ENCODE results near the gene GLCE.
"Not testable (repeated sequence)": the region's sequence is repeated elsewhere in the genome, so short reads cannot be mapped to it uniquely, and the experiment has no call there.

Gene GLCE

GRCh38 chr15:69163141-69163669, 2.8 kb downstream of the GLCE start:
- Histone ChIP-seq H3K4me2 (ENCODE audit: low read length) (no peak overlapping the region), H3K4me3 (ENCODE audit: low read length) (no peak overlapping the region), H3K36me3 (ENCODE audit: insufficient read depth, low read length) (no peaks in the 10 kb centered on the region), H3K9ac (ENCODE audit: low read depth, low read length) (no peak overlapping the region), H3K9me3 (replicated peaks; ENCODE audit: low read length) (no peaks in the 10 kb centered on the region), H3K27me3 (ENCODE audit: control insufficient read depth, insufficient read depth, low read length) (no peaks in the 10 kb centered on the region), H3K4me1 (ENCODE audit: control insufficient read depth, insufficient read depth, low read length) (peaks cover 9% of the 10 kb centered on the region)

GRCh38 chr15:69164807-69165636, 4.6 kb downstream of the GLCE start:
- H3K9ac ChIP-seq (ENCODE audit: low read depth, low read length): no peak overlapping the region
- no peaks in the 10 kb centered on the region for H3K9me3 ChIP-seq (replicated peaks; ENCODE audit: low read length)
- peaks cover 6% of the 10 kb centered on the region for H3K4me1 ChIP-seq (ENCODE audit: control insufficient read depth, insufficient read depth, low read length)
- no peaks in the 10 kb centered on the region for H3K36me3 ChIP-seq (ENCODE audit: insufficient read depth, low read length)
- no peaks in the 10 kb centered on the region for H3K27me3 ChIP-seq (ENCODE audit: control insufficient read depth, insufficient read depth, low read length)
- no peak overlapping the region for H3K4me2 ChIP-seq (ENCODE audit: low read length)
- H3K4me3 ChIP-seq (ENCODE audit: low read length): no peak overlapping the region

GRCh38 chr15:69165637-69166025, 5.2 kb downstream of the GLCE start:
- Histone ChIP-seq H3K4me2 (ENCODE audit: low read length) (no peak overlapping the region), H3K9me3 (replicated peaks; ENCODE audit: low read length) (no peaks in the 10 kb centered on the region), H3K4me3 (ENCODE audit: low read length) (no peak overlapping the region), H3K36me3 (ENCODE audit: insufficient read depth, low read length) (no peaks in the 10 kb centered on the region), H3K4me1 (ENCODE audit: control insufficient read depth, insufficient read depth, low read length) (peaks cover 6% of the 10 kb centered on the region), H3K27me3 (ENCODE audit: control insufficient read depth, insufficient read depth, low read length) (no peaks in the 10 kb centered on the region), H3K9ac (ENCODE audit: low read depth, low read length) (no peak overlapping the region)

GRCh38 chr15:69167218-69167846, 6.9 kb downstream of the GLCE start:
- Histone ChIP-seq H3K4me2 (ENCODE audit: low read length) (no peak overlapping the region), H3K4me1 (ENCODE audit: control insufficient read depth, insufficient read depth, low read length) (no peaks in the 10 kb centered on the region), H3K27me3 (ENCODE audit: control insufficient read depth, insufficient read depth, low read length) (no peaks in the 10 kb centered on the region), H3K36me3 (ENCODE audit: insufficient read depth, low read length) (no peaks in the 10 kb centered on the region), H3K4me3 (ENCODE audit: low read length) (no peak overlapping the region), H3K9ac (ENCODE audit: low read depth, low read length) (no peak overlapping the region), H3K9me3 (replicated peaks; ENCODE audit: low read length) (no peaks in the 10 kb centered on the region)

- not testable (repeated sequence) for H3K4me2 ChIP-seq (ENCODE audit: low read length); H3K27me3 ChIP-seq (ENCODE audit: control insufficient read depth, insufficient read depth, low read length); H3K4me1 ChIP-seq (ENCODE audit: control insufficient read depth, insufficient read depth, low read length); H3K9ac ChIP-seq (ENCODE audit: low read depth, low read length); H3K36me3 ChIP-seq (ENCODE audit: insufficient read depth, low read length); H3K9me3 ChIP-seq (replicated peaks; ENCODE audit: low read length); H3K4me3 ChIP-seq (ENCODE audit: low read length)
Observed at GRCh38 chr15:69168361-69168760, 7.9 kb downstream of the GLCE start.

GRCh38 chr15:69169540-69169939, 9.1 kb downstream of the GLCE start:
- not testable (repeated sequence) for H3K4me3 ChIP-seq (ENCODE audit: low read length); H3K4me1 ChIP-seq (ENCODE audit: control insufficient read depth, insufficient read depth, low read length); H3K4me2 ChIP-seq (ENCODE audit: low read length)

GRCh38 chr15:69170597-69170996, 10.2 kb downstream of the GLCE start:
- no peaks in the 10 kb centered on the region for H3K36me3 ChIP-seq (ENCODE audit: insufficient read depth, low read length)
- no peaks in the 10 kb centered on the region for H3K4me1 ChIP-seq (ENCODE audit: control insufficient read depth, insufficient read depth, low read length)
- no peaks in the 10 kb centered on the region for H3K9me3 ChIP-seq (replicated peaks; ENCODE audit: low read length)
- no peak overlapping the region for H3K9ac ChIP-seq (ENCODE audit: low read depth, low read length)
- no peak overlapping the region for H3K4me3 ChIP-seq (ENCODE audit: low read length)
- H3K4me2 ChIP-seq (ENCODE audit: low read length): no peak overlapping the region
- H3K27me3 ChIP-seq (ENCODE audit: control insufficient read depth, insufficient read depth, low read length): no peaks in the 10 kb centered on the region

More at GRCh38 chr15:69169540-69169939, 9.1 kb downstream of the GLCE start:
- not testable (repeated sequence) for H3K27me3 ChIP-seq (ENCODE audit: control insufficient read depth, insufficient read depth, low read length); H3K9me3 ChIP-seq (replicated peaks; ENCODE audit: low read length); H3K9ac ChIP-seq (ENCODE audit: low read depth, low read length); H3K36me3 ChIP-seq (ENCODE audit: insufficient read depth, low read length)

- Histone ChIP-seq H3K36me3 (ENCODE audit: insufficient read depth, low read length) (no peaks in the 10 kb centered on the region), H3K9me3 (replicated peaks; ENCODE audit: low read length) (no peaks in the 10 kb centered on the region), H3K4me1 (ENCODE audit: control insufficient read depth, insufficient read depth, low read length) (no peaks in the 10 kb centered on the region), H3K27me3 (ENCODE audit: control insufficient read depth, insufficient read depth, low read length) (no peaks in the 10 kb centered on the region), H3K4me3 (ENCODE audit: low read length) (no peak overlapping the region), H3K9ac (ENCODE audit: low read depth, low read length) (no peak overlapping the region), H3K4me2 (ENCODE audit: low read length) (no peak overlapping the region)
Observed at GRCh38 chr15:69172847-69173246, 12.4 kb downstream of the GLCE start.

- Histone ChIP-seq H3K27me3 (ENCODE audit: control insufficient read depth, insufficient read depth, low read length) (no peaks in the 10 kb centered on the region), H3K36me3 (ENCODE audit: insufficient read depth, low read length) (no peaks in the 10 kb centered on the region), H3K4me3 (ENCODE audit: low read length) (no peak overlapping the region), H3K9me3 (replicated peaks; ENCODE audit: low read length) (no peaks in the 10 kb centered on the region), H3K9ac (ENCODE audit: low read depth, low read length) (no peak overlapping the region), H3K4me1 (ENCODE audit: control insufficient read depth, insufficient read depth, low read length) (no peaks in the 10 kb centered on the region), H3K4me2 (ENCODE audit: low read length) (no peak overlapping the region)
Observed at GRCh38 chr15:69175536-69175935, 15.1 kb downstream of the GLCE start.

GRCh38 chr15:69181424-69181823, 21.0 kb downstream of the GLCE start:
- H3K9me3 ChIP-seq (replicated peaks; ENCODE audit: low read length): no peaks in the 10 kb centered on the region
- no peaks in the 10 kb centered on the region for H3K36me3 ChIP-seq (ENCODE audit: insufficient read depth, low read length)
- H3K27me3 ChIP-seq (ENCODE audit: control insufficient read depth, insufficient read depth, low read length): no peaks in the 10 kb centered on the region
- H3K4me3 ChIP-seq (ENCODE audit: low read length): no peak overlapping the region
- no peak overlapping the region for H3K4me2 ChIP-seq (ENCODE audit: low read length)
- H3K4me1 ChIP-seq (ENCODE audit: control insufficient read depth, insufficient read depth, low read length): no peaks in the 10 kb centered on the region
- no peak overlapping the region for H3K9ac ChIP-seq (ENCODE audit: low read depth, low read length)

GRCh38 chr15:69185216-69185615, 24.8 kb downstream of the GLCE start:
- H3K9me3 ChIP-seq (replicated peaks; ENCODE audit: low read length): no peaks in the 10 kb centered on the region
- H3K4me1 ChIP-seq (ENCODE audit: control insufficient read depth, insufficient read depth, low read length): no peaks in the 10 kb centered on the region
- no peaks in the 10 kb centered on the region for H3K36me3 ChIP-seq (ENCODE audit: insufficient read depth, low read length)
- no peak overlapping the region for H3K4me3 ChIP-seq (ENCODE audit: low read length)
- no peaks in the 10 kb centered on the region for H3K27me3 ChIP-seq (ENCODE audit: control insufficient read depth, insufficient read depth, low read length)
- no peak overlapping the region for H3K9ac ChIP-seq (ENCODE audit: low read depth, low read length)
- no peak overlapping the region for H3K4me2 ChIP-seq (ENCODE audit: low read length)

GRCh38 chr15:69185706-69186105, 25.3 kb downstream of the GLCE start:
- Histone ChIP-seq H3K4me1 (ENCODE audit: control insufficient read depth, insufficient read depth, low read length) (no peaks in the 10 kb centered on the region), H3K36me3 (ENCODE audit: insufficient read depth, low read length) (no peaks in the 10 kb centered on the region), H3K9ac (ENCODE audit: low read depth, low read length) (no peak overlapping the region)

More at GRCh38 chr15:69185706-69186105, 25.3 kb downstream of the GLCE start:
- Histone ChIP-seq H3K27me3 (ENCODE audit: control insufficient read depth, insufficient read depth, low read length) (no peaks in the 10 kb centered on the region), H3K4me2 (ENCODE audit: low read length) (no peak overlapping the region), H3K4me3 (ENCODE audit: low read length) (no peak overlapping the region), H3K9me3 (replicated peaks; ENCODE audit: low read length) (no peaks in the 10 kb centered on the region)
